GM04504 (cell line): ENCODE measurements around the gene ZDHHC3.
"Not testable (repeated sequence)": the region's sequence is repeated elsewhere in the genome, so short reads cannot be mapped to it uniquely, and the experiment has no call there.

Source experiments
- DNase-seq: peaks from one replicate; pipeline ENCODE4 v3.0.0-alpha.2; 2012; ENCODE audit warnings: low read depth

The ZDHHC3 gene

DNA sequence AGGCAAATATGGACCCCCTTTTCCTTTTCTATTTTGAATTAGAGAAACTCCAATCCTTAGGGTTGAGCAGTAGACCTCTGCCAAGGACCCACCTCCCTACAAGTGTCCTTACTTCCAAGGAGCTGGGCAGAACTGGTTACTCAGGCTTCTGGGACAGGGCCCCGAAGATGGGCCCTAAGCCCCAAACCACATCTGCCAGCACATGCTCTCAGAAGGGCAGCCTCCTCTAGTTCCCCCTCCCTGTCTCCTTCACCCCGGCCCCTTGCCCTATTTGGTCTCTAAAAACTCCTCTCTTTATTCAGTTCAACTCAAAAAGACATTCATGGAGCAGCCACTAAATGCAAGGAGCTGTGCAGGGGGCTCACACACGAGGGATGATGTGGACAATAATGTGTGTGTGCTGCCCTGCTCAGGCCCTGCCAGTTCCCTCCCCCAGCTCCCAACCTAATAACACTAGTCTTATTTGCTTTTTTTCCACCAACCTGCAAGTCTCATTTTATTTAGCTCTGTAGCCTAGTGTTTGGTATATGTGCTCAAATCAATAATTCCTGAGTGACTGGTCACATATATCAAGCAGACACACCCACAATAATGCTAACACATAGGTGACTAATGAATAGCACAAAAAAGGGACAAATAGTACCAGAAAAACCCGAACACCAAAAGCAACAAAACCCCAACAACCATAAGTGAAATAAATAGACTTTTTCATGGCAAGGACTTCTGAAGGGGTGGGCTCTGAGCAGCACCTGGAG is 12.2 kb downstream of the ZDHHC3 start:
- DNase-seq: no peak

DNA sequence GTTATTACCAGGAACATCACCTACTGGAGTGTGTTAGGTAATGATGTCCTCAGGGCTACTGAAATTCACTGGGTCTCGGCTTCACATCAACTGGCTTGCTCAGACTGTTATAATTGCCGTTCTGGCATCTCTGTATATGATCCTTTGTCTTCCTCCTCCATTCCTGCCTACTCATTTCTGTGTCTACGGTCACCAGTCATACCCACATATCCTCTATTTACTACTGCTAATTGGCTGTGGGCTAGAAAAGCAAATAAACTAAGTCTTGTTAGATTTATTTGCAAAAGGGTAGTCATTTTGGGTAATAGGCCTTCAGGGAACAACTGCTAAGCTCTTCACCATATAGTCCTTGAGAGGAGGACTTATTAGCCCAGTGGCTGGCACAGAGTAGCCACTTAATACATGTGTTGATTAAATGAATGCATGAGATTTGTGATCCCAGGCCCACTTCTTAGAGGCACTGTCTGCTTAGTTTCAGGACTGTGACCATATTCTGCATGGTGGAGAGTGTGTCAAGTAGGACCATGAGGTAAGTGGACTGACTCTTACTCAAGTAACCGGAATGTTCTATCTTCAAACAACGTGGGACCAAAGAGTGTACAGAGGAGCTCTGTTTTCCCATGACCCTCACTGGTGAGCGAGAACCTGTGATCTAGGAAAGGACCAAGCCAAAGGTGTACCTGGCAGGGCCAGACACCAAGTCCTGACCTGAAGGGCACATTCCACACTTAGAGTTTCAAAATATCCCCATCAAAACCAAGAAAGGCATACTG is 13.2 kb downstream of the ZDHHC3 start:
- no peak for DNase-seq

DNA sequence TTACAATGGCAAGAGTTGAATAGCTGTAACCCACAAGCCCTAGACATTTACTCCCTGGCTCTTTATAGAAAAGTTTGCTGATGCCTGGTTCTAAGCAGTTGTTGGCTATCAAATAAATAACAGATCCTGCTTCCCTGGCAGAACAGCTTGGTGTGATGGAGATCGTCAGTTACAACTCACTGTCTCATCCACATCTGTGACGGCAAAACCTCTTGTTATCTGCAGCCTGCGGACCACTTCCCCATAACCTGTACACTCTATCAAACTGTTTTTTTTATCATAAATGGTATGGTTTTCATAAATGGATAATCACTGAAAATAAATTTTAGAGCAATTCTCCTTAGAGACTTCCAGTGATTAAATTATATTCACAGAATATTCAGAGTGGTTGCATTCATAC is 14.1 kb downstream of the ZDHHC3 start:
- DNase-seq: no peak

DNA sequence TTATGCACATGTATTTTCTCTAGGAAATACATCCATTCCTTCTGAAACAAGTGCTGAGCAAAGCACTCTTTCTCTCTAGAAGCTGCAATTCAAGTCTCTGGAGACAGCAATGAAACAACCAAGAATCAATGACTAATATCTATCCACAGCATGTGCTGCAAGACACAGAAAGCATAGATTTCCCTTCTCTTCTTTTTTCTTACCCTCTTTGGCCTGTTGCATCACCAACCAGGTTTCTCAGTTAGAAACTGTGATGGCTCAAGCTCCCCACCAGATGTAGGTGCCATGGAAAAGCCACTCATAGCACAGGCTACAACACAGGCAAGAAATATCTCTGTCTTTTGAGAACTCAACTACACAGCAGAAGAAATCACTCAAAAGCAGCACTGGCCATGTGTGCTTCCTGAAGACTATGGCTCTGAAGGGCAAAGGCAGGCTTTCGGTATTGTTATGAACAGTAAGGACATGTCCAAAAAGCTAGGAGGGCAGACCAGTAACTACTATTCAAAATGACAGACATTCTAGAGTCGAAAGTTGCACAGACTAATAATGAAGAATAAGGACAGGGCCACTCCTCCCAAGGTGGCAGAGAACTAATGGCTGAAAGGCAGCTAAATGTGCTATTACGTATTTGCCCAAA is 15.5 kb downstream of the ZDHHC3 start:
- DNase-seq: no peak

DNA sequence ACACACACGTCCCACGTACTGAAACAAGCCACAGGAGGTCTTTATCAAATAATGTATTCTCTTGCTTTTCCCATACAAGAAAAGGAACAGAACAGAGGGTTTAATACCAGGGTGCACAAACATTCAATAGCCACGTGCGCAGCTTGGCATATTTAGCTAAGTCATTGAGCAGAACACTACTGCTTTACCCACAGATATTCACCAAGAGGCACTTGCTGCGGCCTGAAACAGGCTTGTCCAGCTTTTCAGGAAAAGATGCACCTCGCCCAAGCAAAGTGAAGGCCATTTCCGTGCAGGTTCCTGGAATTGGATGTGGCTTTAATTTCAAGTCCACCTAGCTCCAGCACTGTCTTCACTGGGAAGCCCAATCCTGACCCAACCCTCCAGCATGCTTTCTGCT is 17.6 kb downstream of the ZDHHC3 start:
- no peak for DNase-seq

DNA sequence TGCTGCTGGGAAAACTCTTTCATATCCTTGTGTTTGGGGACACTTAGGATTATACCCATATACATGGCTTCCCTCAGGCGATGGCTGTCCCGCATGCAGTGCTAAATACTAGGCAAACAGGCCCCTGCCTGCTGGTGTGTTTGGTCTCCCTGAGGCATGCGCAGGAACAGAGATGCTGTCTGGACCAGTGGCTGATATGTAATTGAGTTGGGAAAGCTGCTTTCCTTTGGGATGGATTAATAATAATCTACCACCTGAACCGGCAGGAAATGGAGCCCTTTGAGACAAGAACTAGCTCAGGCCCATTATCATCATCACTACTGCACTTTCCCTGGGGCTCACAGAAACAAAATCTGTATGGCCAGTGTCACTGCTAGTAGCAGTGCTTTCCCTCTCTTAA is 18.0 kb downstream of the ZDHHC3 start:
- no peak for DNase-seq

DNA sequence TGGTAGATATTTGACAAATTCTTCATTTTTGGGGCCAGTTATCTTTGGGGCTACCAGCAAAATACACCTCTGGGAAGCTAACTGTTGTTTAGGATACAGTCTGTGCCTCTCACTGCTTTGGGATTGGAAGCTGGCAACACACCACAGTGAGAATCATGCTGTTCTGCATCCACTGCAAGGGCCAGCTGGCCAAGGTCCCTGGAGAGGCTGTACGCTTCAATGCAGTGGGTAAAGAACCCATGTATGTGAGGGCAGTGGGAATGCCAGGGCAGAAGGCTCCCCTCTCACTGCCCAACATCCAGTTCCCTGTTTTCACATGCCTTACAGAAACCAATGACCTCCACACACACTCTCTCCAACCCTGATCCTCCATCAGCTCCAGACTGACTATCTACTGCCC is 20.1 kb downstream of the ZDHHC3 start:
- DNase-seq: no peak

DNA sequence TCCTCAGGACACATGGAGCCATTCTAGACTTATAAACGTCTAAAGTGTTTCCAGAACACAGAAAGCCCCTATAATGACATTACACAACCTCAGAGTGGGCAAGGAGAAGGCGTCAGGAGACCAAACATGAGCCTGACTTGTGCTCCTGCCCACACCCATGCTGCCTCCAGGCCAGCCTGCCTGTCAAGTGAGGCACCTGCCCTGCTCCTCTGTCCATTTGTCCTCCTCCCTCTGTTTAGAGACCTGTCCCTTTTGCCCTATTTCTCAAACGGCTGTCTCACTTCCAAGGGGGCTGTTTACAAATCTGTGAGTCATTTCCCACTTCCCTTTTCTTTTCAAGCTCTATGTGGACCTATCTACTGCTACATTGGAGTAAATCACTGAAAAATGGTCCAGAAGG is 21.0 kb downstream of the ZDHHC3 start:
- no peak for DNase-seq

DNA sequence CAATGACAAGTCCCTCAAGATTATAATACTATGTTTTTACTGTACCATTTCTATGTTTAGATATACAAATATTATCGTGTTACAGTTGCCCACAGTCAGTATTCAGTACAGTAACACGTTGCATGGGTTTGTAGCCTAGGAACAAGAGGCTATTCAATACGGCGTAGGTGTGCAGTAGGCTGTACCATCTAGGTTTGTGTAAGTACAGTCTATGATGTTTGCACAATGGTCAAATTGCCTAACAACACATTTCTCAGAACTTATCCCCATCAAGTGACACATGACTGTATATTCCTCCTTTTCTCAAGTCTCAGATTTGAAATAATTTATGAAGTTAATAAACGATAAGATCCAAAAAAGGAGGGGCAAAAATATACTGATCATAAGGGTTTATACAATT is 21.7 kb downstream of the ZDHHC3 start:
- no peak for DNase-seq

DNA sequence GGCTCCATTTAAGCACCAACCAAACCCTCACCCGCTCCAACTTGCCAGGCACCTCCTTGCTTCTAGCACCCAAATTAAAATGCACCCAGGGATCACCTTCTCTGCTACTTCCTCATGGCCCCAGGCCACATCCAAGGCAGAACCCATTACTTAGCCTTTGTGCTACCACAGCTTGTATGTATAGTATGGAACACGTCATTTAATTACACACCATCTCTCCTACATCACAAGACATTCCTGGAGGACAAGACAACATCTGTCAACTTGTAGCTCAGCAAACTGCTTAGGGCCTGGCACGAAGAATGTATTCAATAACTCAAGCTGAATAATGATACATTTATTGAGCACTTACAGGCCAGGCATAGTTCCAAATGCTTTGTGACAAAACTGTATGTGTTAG is 23.3 kb downstream of the ZDHHC3 start:
- no peak for DNase-seq

DNA sequence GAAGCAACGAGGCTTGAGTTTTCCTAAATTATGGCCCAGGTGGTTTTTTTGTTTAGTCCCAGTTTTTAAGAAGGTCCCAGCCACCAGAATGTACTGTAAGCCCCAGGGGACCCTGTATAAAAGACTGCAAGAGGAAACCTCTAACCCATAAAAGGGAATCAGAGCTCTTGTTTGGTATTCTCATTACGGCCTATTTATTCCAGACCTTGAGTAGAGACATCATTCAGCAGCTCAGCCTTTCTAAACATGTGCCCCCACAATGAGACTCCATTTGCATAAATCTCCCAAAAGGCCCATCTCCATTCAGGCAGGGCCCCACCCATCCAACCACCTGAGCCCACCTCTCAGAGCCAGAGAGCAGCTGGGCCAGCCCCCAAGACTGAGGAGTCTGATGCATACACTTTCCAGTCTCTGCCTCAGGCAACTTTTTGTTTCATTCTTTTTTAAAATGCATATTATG is 25.7 kb downstream of the ZDHHC3 start:
- DNase-seq: no peak

DNA sequence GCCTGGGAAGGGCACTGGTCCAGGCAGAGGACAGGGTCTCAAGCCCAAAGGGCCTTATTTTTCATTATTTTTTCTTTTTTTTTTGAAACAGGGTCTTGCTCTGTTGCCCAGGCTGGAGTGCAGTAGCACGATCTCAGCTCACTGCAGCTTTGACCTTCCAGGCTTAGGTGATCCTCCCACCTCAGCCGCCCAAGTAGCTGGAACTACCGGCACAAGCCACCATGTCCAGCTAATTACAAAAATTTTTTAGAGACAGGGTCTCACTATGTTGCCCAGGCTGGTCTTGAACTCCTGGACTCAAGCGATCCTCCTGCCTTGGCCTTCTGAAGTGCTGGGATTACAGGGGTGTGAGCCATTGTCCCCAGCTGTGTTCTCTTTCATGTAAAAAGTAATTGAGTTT is 26.2 kb downstream of the ZDHHC3 start:
- DNase-seq: not testable (repeated sequence)

DNA sequence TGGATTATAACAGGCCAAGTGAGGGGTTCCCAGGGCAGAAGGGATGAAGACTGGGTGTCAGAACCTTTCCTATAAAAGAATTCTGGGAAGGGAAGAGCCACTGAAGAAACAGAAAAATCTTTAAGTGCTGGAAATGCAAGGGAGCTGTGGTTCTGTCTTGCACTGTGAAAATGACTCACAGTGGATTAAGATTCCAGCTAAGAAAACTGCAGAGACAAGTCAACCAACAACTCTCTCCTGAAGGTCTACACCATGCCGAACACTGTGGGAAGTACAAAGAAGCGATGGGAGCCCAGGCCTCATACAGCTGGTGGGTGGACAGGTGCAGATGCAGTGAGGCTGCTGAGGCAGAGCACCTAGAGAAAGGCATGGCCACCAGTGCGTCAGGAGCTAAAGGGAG is 27.7 kb downstream of the ZDHHC3 start:
- DNase-seq: no peak

DNA sequence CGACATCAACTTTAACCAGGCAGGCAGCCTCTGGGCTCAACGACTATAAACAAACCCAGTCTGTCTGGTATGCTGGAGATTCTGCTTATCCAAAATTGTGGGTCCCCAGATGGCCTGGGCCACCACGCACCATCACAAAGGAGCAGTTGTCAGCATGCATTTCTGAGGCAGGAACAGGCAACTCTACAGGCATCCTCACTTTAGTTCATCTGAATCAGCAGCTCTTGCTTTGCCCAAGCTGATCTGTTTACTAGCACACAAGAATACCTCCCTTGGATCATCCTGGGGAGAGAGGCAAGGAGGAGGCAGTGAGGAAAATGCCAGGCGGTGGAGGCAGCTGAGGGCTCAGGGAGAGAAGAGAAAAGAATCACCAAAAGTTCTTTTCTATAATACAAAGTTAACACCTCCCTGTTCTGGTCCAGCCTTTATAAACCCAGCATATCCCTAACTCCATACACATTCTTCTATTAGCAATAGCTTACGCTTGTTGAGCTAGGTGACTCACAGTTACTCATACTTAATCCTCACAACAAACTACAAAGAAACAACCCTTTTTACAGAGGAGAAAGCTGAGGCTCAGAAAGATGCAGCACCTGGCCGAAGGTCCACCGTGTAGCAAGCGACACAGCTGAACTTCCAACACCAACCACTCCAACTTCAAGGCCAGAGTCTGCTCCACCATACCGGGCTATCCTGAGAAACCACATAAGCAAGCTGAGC is 33.6 kb downstream of the ZDHHC3 start:
- no peak for DNase-seq

DNA sequence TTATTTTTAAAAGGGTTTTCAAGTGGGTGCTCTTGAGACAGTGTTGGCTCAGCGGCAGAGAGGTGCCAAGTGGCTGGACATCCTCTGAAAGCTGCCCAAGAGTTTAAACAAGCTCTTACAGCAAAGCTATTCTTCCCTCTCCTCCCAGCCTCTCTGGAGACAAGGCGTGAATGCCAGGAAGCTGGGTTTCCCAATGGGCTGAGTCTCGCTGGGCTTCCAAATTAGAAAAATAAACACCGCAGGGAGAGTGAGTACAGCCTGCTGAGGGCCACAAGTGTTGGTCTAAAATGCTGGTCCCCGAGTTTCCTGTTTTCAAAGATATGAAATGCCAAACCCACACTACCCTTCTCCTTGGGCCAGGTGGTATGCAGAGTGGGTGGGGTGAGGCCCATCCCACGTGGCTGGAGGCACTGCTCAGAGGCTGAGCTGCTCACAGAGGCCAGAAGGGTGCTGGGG is 36.4 kb downstream of the ZDHHC3 start:
- no peak for DNase-seq

DNA sequence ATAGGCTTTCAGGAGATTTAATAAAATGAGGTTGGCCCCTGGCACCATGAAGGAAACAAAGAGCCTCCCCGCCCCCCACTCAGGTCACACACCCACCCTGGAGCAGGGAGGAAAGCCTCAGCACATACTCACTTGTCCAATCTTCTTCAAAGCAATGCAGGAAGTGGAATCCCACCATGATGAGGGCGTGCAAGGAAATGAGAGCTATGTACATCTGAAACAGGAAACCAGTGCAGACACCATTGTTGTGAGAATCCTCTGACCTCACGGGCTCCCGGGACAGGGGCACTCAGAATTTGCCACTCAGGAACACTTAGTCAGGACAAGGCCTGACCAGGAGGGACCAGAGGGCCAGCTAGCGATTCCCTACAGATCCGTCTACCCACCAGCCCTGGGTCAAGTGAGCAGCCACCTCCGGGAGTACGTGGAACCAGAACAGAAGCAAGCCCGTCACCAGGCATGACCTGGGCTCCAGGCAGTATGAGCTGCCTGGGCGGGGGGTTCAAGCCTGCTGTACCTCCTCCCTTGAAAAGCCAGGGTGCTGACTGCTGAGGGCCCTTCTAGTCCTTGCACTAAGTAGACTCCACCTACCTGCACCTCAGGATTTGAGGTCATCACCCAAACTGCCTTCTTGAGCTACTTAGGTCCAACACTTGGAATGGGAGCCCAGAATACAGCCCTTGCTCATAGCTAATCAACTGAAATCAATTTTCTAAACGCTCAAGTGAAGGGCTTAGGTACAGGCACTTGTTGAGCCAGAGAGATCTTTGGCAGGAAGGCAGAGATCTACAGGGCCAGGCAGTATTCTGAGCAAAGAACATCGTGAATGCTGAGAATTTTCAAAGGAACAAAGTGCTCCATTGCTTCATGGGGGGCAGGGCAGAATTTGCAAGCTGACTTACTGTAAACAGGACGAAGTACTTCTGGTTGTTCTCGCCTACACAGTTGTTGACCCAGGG is 42.7 kb downstream of the ZDHHC3 start:
- no peak for DNase-seq

DNA sequence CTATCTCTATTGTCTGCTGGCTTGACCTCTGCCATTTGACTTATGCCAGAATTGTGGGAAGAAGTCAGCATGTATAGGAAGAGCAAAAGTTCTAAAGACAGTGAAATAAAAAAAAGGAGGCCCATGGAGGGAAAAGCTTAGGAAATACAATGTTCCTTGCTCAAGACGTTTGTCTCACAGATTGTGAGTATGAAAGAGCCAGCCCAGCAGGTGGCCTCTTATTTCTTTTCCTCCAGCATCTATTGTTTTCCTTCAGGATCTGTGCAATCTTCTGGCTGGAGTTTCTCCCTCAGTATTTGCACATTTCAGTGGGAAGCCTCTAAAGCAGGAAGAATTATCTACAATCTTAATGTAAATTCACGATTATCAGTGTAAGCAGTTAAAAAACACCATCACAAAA is 43.7 kb downstream of the ZDHHC3 start:
- DNase-seq: no peak

DNA sequence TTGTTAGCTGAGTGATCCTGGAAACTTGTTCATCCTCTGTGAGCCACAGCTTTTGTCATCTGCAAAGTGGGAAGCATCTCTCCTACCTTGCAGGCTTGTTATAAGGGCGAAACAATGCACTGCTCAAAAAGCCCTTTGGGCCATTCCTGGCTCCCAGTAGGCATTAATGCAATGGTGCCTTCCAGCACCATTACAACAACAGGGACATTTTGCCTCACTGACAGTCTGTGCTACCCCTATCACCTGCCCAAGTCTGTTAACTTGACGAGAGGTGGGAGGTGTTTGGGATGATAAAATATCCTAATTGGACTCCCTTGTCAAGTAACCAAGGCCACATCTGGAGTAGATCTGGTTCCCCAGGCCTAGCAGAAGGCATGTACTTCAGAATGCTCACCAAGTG is 44.2 kb downstream of the ZDHHC3 start:
- DNase-seq: no peak

DNA sequence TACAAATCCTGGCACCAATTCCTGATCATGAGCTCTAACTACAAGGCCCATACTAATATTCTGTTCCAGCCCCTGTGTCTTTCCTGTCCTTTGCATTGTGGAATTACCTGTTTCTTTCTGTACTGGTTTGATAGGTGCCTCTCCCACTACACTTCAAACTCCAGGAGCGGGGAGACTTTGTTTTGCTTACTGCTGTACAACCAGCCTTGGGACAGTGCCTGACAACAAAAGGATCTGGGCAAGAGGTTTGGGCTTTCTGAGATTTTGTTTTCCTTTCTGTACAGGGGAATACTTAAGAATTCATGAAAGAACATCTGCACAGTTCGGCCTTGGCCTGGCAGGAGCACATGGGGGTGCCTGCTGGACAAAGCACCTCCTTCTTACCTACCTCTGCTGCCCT is 45.1 kb downstream of the ZDHHC3 start:
- no peak for DNase-seq

DNA sequence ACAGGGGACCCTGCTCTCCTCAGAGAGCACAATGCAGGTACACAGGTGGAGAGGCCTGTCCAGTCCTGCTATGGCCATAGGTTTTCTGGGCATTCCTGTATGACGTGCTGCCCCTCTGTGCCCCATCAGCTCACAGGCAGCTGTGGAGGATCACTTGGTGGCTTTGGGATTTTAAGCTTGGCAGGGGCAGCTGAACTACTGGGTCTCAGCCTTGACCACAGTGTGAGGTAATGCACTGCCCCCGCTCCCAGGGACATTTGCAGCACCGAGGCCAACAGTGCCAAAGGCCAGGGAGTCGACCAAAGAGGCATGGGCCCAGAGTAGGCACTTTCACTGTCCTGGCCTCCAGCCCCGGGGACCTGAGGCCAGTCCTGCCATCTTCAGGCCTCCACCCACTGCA is 46.2 kb downstream of the ZDHHC3 start:
- DNase-seq: no peak

DNA sequence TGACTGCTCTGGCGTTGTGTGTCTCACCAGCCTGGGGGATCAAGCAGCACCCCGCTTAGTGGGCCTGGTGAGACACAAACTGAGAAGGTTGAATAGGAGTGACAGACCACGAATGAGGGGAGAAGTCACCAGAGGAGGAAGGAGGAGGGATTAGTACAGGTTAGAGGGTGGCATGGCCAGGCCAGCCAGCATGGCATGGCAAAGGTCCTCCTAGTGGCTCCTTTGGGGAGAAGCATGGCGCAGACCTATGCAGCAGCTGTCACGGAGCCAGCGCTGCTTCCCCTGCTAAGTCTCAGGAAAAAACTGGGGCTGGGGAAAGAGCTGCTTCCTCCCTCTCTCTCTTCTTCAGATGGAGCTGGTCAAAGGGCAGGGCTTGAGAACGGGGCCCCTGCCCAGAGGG is 48.6 kb downstream of the ZDHHC3 start:
- DNase-seq: no peak
